Measurements from ENCODE around the gene NISCH. TPM values are rescaled to one million over a fixed set of nuclear protein-coding genes. Genes with fewer than 3 reads are reported as not detected.

NISCH gene
- total and polyA plus RNA-seq, 2 experiments from 2014 or later, result 18.4 to 76.4 TPM

- ATAC-seq, result no peak
- Mint-ChIP-seq H3K36me3 (ENCODE audit: low read depth) (peaks cover 53% of the 10 kb centered on the region), H3K4me1 (peaks cover 15% of the 10 kb centered on the region), H3K4me3 (no peak overlapping the region), H3K9me3 (no peaks in the 10 kb centered on the region), H3K27ac (no peak overlapping the region), H3K27me3 (ENCODE audit: insufficient read depth, low read depth, poor library complexity) (peaks cover 7% of the 10 kb centered on the region)
- H4K20me1 ChIP-seq (replicated peaks; ENCODE audit: insufficient read depth), result no peaks in the 10 kb centered on the region; the same call in 1 of the 2 replicates
- no peak overlapping the region for H3K4me2 ChIP-seq
- H3F3A ChIP-seq (replicated peaks; ENCODE audit: low read depth), result peaks cover 9% of the 10 kb centered on the region
- peaks cover 3% of the 10 kb centered on the region; the same call in 1 of the 2 replicates for H3K36me3 ChIP-seq (ENCODE audit: insufficient read depth)
- H3K4me3 ChIP-seq, result no peak overlapping the region
- no peaks in the 10 kb centered on the region for H3K27me3 ChIP-seq (ENCODE audit: insufficient read depth)
- H3K27ac ChIP-seq (ENCODE audit: low read depth), result no peak overlapping the region
- H3K79me2 ChIP-seq (replicated peaks; ENCODE audit: insufficient read depth), result peaks cover 17% of the 10 kb centered on the region
- no peak for TF ChIP-seq EZH2 (IDR thresholded peaks at IDR 0.05; ENCODE audit: low read depth, unreplicated experiment)
- TF ChIP-seq JUNB (IDR thresholded peaks at IDR 0.05; ENCODE audit: unreplicated experiment), result no peak
- TF ChIP-seq, protein P1, sequence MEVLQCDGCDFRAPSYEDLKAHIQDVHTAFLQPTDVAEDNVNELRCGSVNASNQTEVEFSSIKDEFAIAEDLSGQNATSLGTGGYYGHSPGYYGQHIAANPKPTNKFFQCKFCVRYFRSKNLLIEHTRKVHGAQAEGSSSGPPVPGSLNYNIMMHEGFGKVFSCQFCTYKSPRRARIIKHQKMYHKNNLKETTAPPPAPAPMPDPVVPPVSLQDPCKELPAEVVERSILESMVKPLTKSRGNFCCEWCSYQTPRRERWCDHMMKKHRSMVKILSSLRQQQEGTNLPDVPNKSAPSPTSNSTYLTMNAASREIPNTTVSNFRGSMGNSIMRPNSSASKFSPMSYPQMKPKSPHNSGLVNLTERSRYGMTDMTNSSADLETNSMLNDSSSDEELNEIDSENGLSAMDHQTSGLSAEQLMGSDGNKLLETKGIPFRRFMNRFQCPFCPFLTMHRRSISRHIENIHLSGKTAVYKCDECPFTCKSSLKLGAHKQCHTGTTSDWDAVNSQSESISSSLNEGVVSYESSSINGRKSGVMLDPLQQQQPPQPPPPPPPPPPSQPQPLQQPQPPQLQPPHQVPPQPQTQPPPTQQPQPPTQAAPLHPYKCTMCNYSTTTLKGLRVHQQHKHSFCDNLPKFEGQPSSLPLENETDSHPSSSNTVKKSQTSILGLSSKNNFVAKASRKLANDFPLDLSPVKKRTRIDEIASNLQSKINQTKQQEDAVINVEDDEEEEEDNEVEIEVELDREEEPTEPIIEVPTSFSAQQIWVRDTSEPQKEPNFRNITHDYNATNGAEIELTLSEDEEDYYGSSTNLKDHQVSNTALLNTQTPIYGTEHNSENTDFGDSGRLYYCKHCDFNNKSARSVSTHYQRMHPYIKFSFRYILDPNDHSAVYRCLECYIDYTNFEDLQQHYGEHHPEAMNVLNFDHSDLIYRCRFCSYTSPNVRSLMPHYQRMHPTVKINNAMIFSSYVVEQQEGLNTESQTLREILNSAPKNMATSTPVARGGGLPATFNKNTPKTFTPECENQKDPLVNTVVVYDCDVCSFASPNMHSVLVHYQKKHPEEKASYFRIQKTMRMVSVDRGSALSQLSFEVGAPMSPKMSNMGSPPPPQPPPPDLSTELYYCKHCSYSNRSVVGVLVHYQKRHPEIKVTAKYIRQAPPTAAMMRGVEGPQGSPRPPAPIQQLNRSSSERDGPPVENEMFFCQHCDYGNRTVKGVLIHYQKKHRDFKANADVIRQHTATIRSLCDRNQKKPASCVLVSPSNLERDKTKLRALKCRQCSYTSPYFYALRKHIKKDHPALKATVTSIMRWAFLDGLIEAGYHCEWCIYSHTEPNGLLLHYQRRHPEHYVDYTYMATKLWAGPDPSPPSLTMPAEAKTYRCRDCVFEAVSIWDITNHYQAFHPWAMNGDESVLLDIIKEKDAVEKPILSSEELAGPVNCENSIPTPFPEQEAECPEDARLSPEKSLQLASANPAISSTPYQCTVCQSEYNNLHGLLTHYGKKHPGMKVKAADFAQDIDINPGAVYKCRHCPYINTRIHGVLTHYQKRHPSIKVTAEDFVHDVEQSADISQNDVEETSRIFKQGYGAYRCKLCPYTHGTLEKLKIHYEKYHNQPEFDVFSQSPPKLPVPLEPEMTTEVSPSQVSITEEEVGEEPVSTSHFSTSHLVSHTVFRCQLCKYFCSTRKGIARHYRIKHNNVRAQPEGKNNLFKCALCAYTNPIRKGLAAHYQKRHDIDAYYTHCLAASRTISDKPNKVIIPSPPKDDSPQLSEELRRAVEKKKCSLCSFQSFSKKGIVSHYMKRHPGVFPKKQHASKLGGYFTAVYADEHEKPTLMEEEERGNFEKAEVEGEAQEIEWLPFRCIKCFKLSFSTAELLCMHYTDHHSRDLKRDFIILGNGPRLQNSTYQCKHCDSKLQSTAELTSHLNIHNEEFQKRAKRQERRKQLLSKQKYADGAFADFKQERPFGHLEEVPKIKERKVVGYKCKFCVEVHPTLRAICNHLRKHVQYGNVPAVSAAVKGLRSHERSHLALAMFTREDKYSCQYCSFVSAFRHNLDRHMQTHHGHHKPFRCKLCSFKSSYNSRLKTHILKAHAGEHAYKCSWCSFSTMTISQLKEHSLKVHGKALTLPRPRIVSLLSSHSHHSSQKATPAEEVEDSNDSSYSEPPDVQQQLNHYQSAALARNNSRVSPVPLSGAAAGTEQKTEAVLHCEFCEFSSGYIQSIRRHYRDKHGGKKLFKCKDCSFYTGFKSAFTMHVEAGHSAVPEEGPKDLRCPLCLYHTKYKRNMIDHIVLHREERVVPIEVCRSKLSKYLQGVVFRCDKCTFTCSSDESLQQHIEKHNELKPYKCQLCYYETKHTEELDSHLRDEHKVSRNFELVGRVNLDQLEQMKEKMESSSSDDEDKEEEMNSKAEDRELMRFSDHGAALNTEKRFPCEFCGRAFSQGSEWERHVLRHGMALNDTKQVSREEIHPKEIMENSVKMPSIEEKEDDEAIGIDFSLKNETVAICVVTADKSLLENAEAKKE (CRISPR knock-in tag; IDR thresholded peaks at IDR 0.05), result no peak
- no peak for TF ChIP-seq CTCF (conservative IDR thresholded peaks at IDR 0.05; ENCODE audit: low read depth in 2 of 2)
- TF ChIP-seq REST (IDR thresholded peaks at IDR 0.05; ENCODE audit: unreplicated experiment), result no peak
- no peak for TF ChIP-seq ETS1 (IDR thresholded peaks at IDR 0.05)
- no peak for TF ChIP-seq STAT1 (IDR thresholded peaks at IDR 0.05; ENCODE audit: unreplicated experiment)
- TF ChIP-seq ZNF114 (CRISPR knock-in tag; IDR thresholded peaks at IDR 0.05), result no peak
- no peak for TF ChIP-seq ZNF331 (CRISPR knock-in tag; IDR thresholded peaks at IDR 0.05; ENCODE audit: low read depth)
- TF ChIP-seq NANOG (IDR thresholded peaks at IDR 0.05; ENCODE audit: borderline replicate concordance), result no peak
- TF ChIP-seq EZH2phosphoT487 (IDR thresholded peaks at IDR 0.05; ENCODE audit: unreplicated experiment), result no peak
- no peak for TF ChIP-seq POLR2AphosphoS5 (IDR thresholded peaks at IDR 0.05; ENCODE audit: low read depth)
- no peak for TF ChIP-seq CREB1 (CRISPR knock-in tag; IDR thresholded peaks at IDR 0.05; ENCODE audit: low read depth)
- no peak for DNase-seq (ENCODE audit: low spot score)
- H3K9me2 ChIP-seq (ENCODE audit: insufficient read depth), result no peaks in the 10 kb centered on the region
- peaks cover 13% of the 10 kb centered on the region; the same call in 1 of the 2 replicates for H3K4me1 ChIP-seq (ENCODE audit: insufficient read depth)
- H2AFZ ChIP-seq, result no peak overlapping the region
Observed at GRCh38 chr3:52406791-52407510, 48.5 kb upstream of the NISCH start.

All from GM23338 (cell line).